ENCODE results near the gene COL4A3. TPM values are rescaled to one million over a fixed set of nuclear protein-coding genes. Genes with fewer than 3 reads are reported as not detected.

COL4A3 gene
- total RNA-seq, 1 donor: 1.3 TPM

DNA sequence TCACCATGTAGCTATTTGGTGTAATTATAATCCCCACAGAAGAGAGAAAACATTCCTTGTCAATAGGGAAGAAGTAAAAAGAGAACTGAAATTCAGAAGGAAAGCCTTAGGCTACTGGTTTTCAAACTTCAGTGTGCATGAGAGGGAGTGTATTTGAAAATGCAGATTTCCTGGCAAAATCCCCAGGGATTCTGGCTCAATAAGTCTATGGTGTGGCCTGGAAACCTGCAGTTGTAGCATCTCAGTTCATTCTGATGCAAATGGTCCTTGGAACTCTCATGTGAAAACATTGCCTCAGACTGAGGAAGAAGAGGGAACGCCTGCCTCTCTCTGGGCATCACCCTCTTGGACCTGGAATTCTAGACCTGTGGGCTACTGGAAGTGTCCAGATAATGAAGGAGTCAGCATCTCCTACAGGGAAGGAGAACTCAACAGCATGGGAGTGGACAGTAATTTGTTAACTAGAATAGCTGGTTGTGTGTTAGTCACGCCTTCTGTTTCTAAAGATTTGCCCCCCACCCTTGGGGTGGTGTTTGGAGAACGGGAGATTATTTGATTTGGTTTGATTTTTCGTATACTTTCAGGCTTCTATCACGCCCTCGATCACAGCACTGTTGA is 21.3 kb downstream of the COL4A3 start:
- TF ChIP-seq, protein P1, sequence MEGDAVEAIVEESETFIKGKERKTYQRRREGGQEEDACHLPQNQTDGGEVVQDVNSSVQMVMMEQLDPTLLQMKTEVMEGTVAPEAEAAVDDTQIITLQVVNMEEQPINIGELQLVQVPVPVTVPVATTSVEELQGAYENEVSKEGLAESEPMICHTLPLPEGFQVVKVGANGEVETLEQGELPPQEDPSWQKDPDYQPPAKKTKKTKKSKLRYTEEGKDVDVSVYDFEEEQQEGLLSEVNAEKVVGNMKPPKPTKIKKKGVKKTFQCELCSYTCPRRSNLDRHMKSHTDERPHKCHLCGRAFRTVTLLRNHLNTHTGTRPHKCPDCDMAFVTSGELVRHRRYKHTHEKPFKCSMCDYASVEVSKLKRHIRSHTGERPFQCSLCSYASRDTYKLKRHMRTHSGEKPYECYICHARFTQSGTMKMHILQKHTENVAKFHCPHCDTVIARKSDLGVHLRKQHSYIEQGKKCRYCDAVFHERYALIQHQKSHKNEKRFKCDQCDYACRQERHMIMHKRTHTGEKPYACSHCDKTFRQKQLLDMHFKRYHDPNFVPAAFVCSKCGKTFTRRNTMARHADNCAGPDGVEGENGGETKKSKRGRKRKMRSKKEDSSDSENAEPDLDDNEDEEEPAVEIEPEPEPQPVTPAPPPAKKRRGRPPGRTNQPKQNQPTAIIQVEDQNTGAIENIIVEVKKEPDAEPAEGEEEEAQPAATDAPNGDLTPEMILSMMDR (IDR thresholded peaks at IDR 0.05; ENCODE audit: insufficient read depth, low read length): no peak
- DNase-seq (ENCODE audit: low read depth): no peak
- no peak overlapping the region for H3K4me3 ChIP-seq (ENCODE audit: low read depth, low read length)

DNA sequence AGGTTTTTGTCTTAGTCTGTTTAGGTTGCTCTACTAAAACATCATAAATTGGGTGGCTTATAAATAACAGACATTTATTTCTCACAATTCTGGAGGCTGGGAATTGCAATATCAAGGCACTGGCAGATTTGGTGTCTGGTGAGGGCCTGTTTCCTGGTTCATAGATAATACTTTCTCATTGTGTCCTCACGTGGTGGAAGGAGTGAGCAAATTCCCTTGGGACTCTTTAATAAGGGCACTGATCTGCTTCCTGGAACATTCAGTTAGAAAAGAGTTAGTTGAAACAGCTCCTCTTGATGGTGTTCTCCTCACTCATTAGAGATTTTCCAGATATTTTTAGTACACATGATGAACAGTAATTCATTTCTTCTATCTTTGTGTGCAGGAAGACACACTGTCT is 22.3 kb downstream of the COL4A3 start:
- H3K4me3 ChIP-seq (ENCODE audit: low read depth, low read length): no peak overlapping the region
- DNase-seq (ENCODE audit: low read depth): peak; percentile 49
- TF ChIP-seq, protein P1 (IDR thresholded peaks at IDR 0.05; ENCODE audit: insufficient read depth, low read length): no peak

DNA sequence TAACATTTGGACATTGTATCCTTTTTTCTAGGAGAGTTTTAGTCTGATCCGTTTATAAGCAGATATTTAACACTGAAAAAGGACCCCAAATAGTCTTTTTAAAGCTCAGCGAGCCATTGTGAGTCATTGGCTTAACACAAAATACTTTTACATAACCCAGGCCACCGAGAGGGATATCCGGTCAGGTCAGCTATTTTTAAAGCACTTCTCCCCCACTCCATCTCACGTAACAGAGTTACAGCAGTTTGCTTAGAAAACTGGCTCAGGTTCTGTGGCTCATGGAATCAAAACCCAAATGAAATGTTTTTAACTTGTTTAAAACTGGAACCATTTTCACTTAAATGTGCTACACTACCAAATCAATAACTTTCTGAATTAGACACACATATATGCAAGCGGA is 23.9 kb downstream of the COL4A3 start:
- H3K4me3 ChIP-seq (ENCODE audit: low read depth, low read length): no peak overlapping the region
- TF ChIP-seq, protein P1 (IDR thresholded peaks at IDR 0.05; ENCODE audit: insufficient read depth, low read length): no peak
- DNase-seq (ENCODE audit: low read depth): peak; percentile 79

DNA sequence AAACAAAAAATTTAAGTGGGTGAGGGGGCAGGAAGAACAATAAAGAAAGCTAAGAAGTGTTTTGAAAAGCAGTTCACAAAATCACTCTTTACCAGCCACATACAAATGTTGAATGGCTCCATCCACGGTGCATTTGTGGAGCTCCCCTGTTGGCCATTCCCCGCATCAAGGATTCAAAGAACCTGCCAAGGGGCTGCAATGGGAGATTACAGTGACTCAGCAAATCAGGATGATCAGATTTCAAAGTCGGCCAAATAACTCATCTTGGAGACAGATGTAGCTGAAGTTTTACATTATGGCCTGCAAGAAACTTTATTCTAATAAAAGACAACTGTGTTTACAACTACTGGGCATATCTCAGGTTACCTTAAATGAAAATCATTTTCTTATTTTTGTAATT is 26.9 kb downstream of the COL4A3 start:
- H3K4me3 ChIP-seq (ENCODE audit: low read depth, low read length): no peak overlapping the region
- TF ChIP-seq, protein P1 (IDR thresholded peaks at IDR 0.05; ENCODE audit: insufficient read depth, low read length): no peak
- peak; percentile 45 for DNase-seq (ENCODE audit: low read depth)

DNA sequence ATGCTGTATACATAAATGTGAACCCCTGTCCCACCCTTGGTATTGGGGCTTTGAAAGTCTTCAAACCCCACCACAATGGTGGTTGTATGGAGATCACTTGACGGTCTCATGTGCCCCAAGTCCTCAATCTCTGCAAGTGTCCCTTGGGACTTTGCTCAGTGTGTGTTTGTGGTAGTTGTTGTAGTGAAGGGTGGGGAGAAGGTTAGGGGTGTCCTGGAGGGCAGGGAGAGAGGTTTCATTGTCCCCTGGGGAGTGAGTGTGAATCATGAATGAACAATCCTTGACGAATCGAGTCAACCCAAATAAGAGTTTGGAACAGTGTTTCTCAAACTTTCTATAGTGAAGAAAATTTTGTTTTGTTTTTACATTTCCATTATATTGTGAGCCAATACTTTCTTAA is 28.1 kb downstream of the COL4A3 start:
- H3K4me3 ChIP-seq (ENCODE audit: low read depth, low read length): no peak overlapping the region
- TF ChIP-seq, protein P1 (IDR thresholded peaks at IDR 0.05; ENCODE audit: insufficient read depth, low read length): no peak
- DNase-seq (ENCODE audit: low read depth): no peak

DNA sequence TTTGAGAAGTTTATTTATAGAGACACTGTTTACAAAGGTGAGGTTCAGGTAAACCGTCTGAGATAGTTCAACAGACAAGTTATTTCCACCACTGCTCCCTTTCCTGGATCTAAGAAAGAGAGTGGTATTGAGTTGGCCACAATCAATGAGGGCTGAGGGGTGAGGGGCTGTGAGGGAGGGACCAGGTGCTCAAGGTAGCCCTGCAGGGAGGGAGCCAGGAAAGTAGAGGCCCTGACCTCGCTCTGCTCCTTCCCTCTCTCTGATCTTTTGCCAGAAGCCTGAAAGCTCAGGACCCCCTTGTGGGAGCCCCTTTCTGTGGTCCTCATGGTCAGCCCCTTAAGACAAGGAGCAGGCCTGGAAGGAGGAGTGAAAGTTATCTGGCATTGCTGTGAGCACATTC is 29.8 kb downstream of the COL4A3 start:
- DNase-seq (ENCODE audit: low read depth): no peak
- H3K4me3 ChIP-seq (ENCODE audit: low read depth, low read length): no peak overlapping the region
- TF ChIP-seq, protein P1 (IDR thresholded peaks at IDR 0.05; ENCODE audit: insufficient read depth, low read length): no peak

DNA sequence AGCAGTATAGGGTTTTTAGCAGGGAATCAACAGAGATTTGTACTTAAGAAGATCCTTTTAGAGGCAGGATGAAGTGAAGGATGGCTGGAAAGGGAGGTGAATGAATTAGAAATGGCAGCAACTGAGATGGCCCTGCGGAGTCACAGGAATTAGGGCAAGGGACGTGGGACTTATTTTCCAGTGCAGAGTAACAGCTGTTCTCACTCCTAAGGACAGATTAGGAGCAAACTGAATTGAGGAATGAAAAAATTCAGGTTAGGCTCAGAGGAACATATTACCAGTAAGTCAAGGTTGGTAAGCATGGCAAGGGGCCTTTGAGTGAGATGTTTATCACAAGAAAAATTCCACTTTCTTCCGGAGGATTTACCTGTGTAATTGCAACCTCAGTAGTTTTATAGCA is 34.4 kb downstream of the COL4A3 start:
- no peak for DNase-seq (ENCODE audit: low read depth)

More for the DNA sequence above, 34.4 kb downstream of the COL4A3 start:
- H3K4me3 ChIP-seq (ENCODE audit: low read depth, low read length): no peak overlapping the region
- TF ChIP-seq, protein P1 (IDR thresholded peaks at IDR 0.05; ENCODE audit: insufficient read depth, low read length): no peak
